IPS-15b (cell line): ENCODE measurements around the gene BCL11A.

Experiments used
- H3K27me3 ChIP-seq: one replicate; pipeline ENCODE4 v1.6.1; 2013; ENCODE audit warnings: low read length; ENCODE audit not compliant: control insufficient read depth, insufficient read depth
- H3K36me3 ChIP-seq: one replicate; pipeline ENCODE4 v1.6.1; 2013; ENCODE audit warnings: low read length; ENCODE audit not compliant: control insufficient read depth, insufficient read depth
- H3K4me1 ChIP-seq: one replicate; pipeline ENCODE4 v1.6.1; 2013; ENCODE audit warnings: mild to moderate bottlenecking, low read length; ENCODE audit not compliant: control insufficient read depth, insufficient read depth
- H3K4me3 ChIP-seq: one replicate; pipeline ENCODE4 v1.5.1; 2013; ENCODE audit warnings: low read depth, low read length
- H3K9ac ChIP-seq: one replicate; pipeline ENCODE4 v1.6.1; 2013; ENCODE audit warnings: low read depth, mild to moderate bottlenecking, low read length
- H3K9me3 ChIP-seq: one replicate; pipeline ENCODE4 v1.6.1; 2013; ENCODE audit warnings: mild to moderate bottlenecking, low read length; ENCODE audit not compliant: control insufficient read depth, insufficient read depth

BCL11A gene

DNA sequence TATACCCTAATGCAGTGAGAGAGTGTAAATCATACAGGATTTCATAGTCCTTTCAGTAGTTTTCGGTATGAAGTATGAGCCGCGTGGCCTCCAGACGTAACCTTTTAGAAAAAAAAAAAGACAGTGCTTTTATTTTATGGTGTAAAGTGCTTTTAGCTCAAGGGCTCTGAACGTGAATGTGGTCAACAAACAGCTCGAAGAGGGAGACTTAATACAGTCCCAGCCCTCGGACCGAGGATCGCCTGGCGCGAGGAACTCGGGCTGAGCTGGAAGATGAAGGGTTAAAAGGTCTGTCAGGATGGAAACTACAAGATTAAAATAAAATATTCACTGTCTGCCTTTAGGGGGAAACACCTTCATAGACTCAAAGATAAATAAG is 4.0 kb upstream of the BCL11A start:
- H3K27me3 ChIP-seq, result peaks cover 20% of the 10 kb centered on the region
- H3K4me3 ChIP-seq, result peak overlapping the region; percentile 63
- H3K9me3 ChIP-seq, result no peaks in the 10 kb centered on the region
- H3K36me3 ChIP-seq, result no peaks in the 10 kb centered on the region
- no peak overlapping the region for H3K9ac ChIP-seq
- H3K4me1 ChIP-seq, result peaks cover 3% of the 10 kb centered on the region

DNA sequence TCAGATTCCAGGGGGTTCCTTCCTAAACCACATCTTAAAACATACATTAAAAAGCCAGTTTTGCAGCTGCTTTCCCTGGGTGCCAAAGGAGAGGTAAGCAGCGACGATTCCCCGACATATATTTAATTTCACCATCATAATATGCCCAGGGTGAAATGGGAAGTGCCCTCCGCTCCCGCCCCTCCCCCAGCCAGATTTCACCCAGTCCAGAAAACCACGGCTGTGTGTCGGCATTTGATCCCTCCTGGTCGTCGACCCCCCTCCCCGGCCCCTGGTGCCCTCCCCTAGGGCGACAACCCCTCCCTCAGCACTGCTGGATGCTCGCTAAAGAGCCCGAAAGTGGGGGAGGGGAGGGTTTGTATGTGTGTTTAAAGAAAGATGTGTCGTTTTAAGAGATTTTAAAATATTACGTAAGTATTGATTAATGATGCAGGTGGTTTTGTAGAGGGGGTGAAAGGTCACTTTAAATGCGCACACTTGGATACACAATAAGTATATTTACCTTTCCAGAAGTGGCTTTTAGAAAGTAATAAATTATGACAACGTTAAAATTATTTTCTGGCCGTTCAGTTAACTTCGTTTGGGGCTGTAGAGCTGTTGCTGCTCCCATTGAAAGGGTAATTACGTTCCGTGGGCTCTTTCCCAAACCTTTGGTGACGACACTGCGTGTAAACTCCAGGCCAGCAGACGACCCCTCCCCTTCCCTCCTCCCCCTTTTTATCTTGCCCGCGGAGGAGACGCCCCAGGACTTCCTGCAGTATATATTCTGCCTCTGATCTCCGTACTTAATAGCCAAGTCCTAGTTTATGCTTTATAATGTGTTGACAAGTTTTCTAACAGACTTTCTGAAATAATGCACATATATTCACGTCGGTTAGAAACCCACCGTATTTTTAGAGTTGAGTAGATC is 3.4 kb upstream of the BCL11A start:
- H3K9ac ChIP-seq, result no peak overlapping the region
- no peaks in the 10 kb centered on the region for H3K9me3 ChIP-seq
- H3K4me3 ChIP-seq, result peak overlapping the region; percentile 63
- no peaks in the 10 kb centered on the region for H3K36me3 ChIP-seq
- peaks cover 20% of the 10 kb centered on the region for H3K27me3 ChIP-seq
- H3K4me1 ChIP-seq, result peaks cover 3% of the 10 kb centered on the region

DNA sequence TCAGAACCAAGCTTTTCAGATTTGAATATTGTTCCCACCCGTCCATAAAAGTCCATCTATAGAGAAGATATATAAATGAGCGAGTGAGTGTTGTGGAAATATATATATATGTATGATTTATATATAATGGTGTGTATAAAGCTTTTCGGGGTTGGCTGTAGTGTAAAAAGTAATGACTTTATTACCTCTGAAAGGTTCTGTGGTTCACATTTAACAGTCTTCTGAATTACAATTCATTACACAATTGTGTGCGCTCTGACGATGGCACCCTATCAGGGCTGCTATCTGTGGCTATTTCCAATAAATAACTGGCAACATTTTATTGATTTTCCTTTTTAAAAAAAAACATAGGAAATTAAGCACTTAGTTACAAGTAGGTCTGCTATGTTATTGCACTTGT is 2.7 kb upstream of the BCL11A start:
- H3K4me3 ChIP-seq, result peak overlapping the region; percentile 63
- no peaks in the 10 kb centered on the region for H3K9me3 ChIP-seq
- no peaks in the 10 kb centered on the region for H3K36me3 ChIP-seq
- peaks cover 20% of the 10 kb centered on the region for H3K27me3 ChIP-seq
- peaks cover 3% of the 10 kb centered on the region for H3K4me1 ChIP-seq
- no peak overlapping the region for H3K9ac ChIP-seq

DNA sequence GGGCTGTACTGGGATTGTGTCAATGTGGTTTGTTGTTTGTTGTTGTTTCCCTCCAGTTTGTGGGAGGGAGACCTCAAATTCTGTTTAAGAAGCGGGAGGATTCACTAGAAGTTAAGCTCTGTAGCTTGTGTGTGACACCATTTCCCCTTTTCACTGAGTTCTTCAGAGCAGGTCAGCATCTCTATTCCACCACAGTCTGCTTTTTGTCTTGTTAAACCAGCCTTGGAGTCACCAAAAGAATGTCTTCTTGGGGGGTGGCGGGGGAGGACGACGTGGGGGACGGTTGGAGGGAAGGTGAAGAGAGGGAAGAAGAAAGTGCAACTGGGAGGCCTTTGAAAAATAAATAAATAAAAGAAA is 2.3 kb upstream of the BCL11A start:
- Histone ChIP-seq H3K27me3 (peaks cover 20% of the 10 kb centered on the region), H3K9ac (peak overlapping the region; percentile 26), H3K9me3 (no peaks in the 10 kb centered on the region), H3K4me3 (peak overlapping the region; percentile 89), H3K36me3 (no peaks in the 10 kb centered on the region), H3K4me1 (peaks cover 3% of the 10 kb centered on the region)

DNA sequence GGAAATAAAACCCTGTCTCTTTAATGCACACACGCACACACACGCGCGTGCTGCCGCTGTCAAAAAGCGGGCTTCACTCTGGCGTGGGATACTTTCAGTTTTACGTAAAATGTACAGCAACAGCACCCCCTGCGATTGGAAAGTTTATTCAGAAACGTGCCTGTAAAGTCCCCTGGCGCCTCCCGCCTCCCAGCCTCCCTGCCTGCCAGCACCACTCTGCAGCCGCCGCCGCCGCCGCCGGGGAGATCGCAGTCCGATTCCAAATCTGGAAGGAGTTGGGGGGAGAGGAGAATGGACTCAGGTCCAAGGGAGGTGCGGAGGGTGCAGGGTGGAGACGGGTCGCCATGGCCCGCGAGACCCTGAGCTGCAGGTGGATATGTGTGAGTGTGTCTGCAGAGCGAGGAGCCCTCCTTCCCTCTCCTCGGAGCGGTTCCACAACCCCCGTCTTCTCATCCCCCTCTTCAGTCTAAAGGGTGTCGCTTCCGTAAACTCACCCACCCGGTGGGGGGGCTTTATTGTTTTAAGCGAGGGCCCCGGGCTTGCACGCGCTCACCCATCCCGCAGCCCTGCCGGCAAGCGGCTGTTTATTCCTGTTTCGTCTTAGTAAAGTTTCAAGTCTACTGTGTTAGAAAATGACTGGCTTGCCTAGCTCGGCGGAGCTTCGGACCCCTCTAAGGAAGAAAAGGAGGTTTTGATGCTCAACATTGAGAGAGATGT is 1.8 kb upstream of the BCL11A start:
- Histone ChIP-seq H3K9me3 (no peaks in the 10 kb centered on the region), H3K4me1 (peaks cover 3% of the 10 kb centered on the region), H3K36me3 (no peaks in the 10 kb centered on the region), H3K4me3 (peak overlapping the region; percentile 89), H3K9ac (peak overlapping the region; percentile 76), H3K27me3 (peaks cover 16% of the 10 kb centered on the region)

GRCh38 chr2:60554646-60555065 is 1.2 kb upstream of the BCL11A start:
- H3K36me3 ChIP-seq, result no peaks in the 10 kb centered on the region
- peaks cover 3% of the 10 kb centered on the region for H3K4me1 ChIP-seq
- H3K9ac ChIP-seq, result peak overlapping the region; percentile 76
- H3K27me3 ChIP-seq, result peaks cover 10% of the 10 kb centered on the region
- H3K9me3 ChIP-seq, result no peaks in the 10 kb centered on the region
- peak overlapping the region; percentile 89 for H3K4me3 ChIP-seq

GRCh38 chr2:60554074-60554645 is 706 bp upstream of the BCL11A start:
- Histone ChIP-seq H3K4me1 (peaks cover 3% of the 10 kb centered on the region), H3K9ac (peak overlapping the region; percentile 76), H3K9me3 (no peaks in the 10 kb centered on the region), H3K36me3 (no peaks in the 10 kb centered on the region), H3K4me3 (peak overlapping the region; percentile 89), H3K27me3 (peaks cover 6% of the 10 kb centered on the region)

DNA sequence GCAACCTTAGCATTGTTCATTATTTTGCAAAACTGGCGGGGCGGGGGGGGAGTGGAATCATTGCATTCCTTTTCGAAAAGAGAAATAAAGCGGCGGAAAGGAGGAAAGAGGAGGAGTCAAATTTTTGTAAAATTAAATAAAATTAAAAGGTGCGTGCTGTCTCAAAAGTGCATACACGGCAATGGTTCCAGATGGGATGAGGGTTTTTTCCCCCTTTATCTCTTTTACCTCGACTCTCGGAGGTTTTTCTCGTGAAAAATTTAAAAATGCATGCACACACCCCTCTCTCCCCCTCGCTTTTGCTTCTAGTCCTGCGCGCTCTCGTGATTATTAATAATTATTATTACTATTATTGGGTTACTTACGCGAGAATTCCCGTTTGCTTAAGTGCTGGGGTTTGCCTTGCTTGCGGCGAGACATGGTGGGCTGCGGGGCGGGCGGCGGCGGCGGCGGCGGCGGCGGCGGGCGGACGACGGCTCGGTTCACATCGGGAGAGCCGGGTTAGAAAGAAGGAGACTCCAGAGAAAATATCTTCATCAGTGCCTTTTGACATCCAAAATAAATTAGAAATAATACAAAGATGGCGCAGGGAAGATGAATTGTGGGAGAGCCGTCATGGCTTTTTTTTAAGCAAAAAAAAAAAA is 481 bp downstream of the BCL11A start:
- H3K36me3 ChIP-seq, result no peaks in the 10 kb centered on the region
- H3K27me3 ChIP-seq, result no peaks in the 10 kb centered on the region
- peaks cover 7% of the 10 kb centered on the region for H3K4me1 ChIP-seq
- peak overlapping the region; percentile 82 for H3K9ac ChIP-seq
- H3K9me3 ChIP-seq, result no peaks in the 10 kb centered on the region
- peak overlapping the region; percentile 88 for H3K4me3 ChIP-seq

DNA sequence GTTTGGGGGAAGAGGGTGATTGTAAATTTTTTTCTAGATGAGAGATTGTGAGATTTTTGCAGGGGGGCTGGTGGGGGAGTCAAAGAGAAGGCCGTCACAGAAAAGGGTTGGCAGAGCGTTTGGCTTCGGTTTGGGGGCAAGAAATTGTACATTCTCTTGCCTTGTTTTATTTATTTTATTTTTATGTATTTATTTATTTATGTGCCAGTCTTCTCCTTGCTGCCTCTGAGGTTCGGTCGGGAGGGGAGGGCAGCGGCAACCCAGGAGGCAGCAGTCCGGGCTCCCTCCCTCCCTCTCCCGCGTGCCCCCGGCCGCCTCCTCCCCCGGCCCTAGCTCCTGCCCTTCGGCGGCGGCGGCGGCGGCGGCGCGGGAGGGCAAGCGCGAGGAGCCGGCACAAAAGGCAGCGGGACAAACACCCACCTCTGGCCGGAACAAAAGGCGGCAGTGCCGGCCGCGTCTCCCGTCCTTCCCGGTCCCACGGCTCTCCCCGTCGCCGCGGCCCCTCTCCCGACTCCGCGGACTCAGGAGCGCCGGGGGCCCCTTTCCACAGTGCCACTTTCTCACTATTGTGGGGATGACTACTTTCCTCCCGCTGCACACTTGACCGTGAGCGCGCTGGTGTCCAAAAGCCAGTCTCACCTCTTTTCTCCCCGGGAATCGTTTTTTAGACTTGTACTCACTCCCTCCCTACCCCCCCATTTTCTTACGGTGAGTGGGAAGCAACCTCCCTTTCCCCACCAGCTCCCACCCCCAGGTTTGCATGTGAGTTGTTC is 1.2 kb downstream of the BCL11A start:
- no peaks in the 10 kb centered on the region for H3K27me3 ChIP-seq
- peak overlapping the region; percentile 88 for H3K4me3 ChIP-seq
- peaks cover 10% of the 10 kb centered on the region for H3K4me1 ChIP-seq
- no peaks in the 10 kb centered on the region for H3K36me3 ChIP-seq
- no peaks in the 10 kb centered on the region for H3K9me3 ChIP-seq
- peak overlapping the region; percentile 82 for H3K9ac ChIP-seq

DNA sequence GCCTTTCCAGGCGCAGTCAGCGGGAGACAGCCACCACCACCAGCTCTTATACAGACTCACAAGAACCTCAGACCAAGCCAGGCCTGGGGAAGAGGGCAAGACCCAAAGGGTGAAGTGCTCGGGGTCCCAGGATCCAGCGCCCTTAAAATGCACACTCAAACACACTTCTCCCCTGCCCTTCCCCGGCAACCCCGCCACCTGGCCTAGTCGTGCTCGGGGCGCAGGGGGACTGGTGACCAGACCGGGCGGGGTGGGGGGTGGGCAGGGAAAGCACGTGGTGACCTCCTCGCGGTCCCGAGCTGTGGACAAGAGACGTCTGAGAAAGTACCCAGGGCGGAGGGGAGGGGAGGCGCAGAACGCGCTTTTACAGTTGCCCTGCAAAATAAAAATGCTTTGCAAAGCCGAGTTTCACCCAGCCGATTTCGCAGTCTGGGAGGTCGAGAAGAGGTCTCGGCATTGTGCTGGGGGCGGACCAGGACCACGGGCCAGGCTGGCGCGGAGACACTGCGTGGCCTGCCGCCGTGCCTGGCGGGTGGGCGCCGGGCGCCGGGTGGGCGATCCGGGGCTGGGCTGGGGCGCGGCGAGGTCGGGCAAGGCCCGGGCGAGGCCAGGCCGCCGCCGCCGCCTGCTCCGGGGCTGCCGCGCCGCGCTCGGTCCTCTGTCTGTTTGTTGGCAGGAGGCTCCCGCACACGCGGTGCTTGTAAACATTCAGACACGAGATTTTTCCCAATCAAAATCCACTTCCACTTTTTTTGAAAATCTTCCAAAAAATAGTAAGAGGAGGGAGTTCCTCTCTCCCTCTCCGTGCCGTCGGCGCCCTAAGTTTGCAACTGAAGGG is 2.0 kb downstream of the BCL11A start:
- Histone ChIP-seq H3K9me3 (no peaks in the 10 kb centered on the region), H3K4me1 (peaks cover 10% of the 10 kb centered on the region), H3K4me3 (peak overlapping the region; percentile 88), H3K27me3 (no peaks in the 10 kb centered on the region), H3K9ac (peak overlapping the region; percentile 47), H3K36me3 (no peaks in the 10 kb centered on the region)
